ENCODE results near the gene TRAIP.

DNA sequence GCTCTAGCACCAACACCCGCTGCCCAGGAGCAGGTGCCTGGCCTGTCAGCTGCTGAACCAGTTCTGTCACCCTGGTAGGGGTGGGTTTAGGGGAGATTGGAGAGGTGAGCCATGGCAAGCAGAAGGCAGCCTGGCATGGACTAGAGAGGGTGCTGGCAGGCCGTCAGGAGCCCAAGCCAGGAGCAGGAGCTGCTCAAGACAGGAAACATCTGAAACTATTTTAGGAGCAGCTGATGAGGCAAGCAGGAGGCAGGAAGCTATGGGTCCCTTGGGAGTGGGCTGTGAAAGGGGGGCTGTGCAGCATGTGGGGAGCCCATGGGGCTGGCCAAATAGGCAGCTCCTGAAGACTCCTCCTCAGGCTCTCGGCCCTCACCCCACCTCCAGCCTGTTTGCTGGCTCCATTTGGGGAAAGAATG, 51.0 kb downstream of the TRAIP start:
- TF ChIP-seq POLR2A (IDR thresholded peaks at IDR 0.05) (no peak), EP300 (IDR thresholded peaks at IDR 0.05) (peak; percentile 55 to 90)
- TF ChIP-seq, protein P1, sequence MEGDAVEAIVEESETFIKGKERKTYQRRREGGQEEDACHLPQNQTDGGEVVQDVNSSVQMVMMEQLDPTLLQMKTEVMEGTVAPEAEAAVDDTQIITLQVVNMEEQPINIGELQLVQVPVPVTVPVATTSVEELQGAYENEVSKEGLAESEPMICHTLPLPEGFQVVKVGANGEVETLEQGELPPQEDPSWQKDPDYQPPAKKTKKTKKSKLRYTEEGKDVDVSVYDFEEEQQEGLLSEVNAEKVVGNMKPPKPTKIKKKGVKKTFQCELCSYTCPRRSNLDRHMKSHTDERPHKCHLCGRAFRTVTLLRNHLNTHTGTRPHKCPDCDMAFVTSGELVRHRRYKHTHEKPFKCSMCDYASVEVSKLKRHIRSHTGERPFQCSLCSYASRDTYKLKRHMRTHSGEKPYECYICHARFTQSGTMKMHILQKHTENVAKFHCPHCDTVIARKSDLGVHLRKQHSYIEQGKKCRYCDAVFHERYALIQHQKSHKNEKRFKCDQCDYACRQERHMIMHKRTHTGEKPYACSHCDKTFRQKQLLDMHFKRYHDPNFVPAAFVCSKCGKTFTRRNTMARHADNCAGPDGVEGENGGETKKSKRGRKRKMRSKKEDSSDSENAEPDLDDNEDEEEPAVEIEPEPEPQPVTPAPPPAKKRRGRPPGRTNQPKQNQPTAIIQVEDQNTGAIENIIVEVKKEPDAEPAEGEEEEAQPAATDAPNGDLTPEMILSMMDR (IDR thresholded peaks at IDR 0.05) = no peak

Data from tibial nerve (tissue), 4 donors.